HT-29 (cell line): ENCODE measurements around the gene ZNF143. TPM values are rescaled to one million over a fixed set of nuclear protein-coding genes. Genes with fewer than 3 reads are reported as not detected.
"Not testable (repeated sequence)": the region's sequence is repeated elsewhere in the genome, so short reads cannot be mapped to it uniquely, and the experiment has no call there.

Experiments
- DNase-seq: peaks from one replicate; pipeline ENCODE4 v3.0.0-alpha.2; 2015; ENCODE audit warnings: low spot score
- total RNA-seq: library from RNA; depleted of rRNA; stranded (reverse); fragments of >200 nt; shearing (Covaris generic); gene quantifications from 2 replicates; pipeline ENCODE4 v1.2.3, GENCODE V29; 2014; rRNA removed

The ZNF143 gene
- total RNA-seq = 21.1 and 26.7 TPM in 2 replicates

GRCh38 chr11:9460322-9461062 is at the start of gene ZNF143:
Gene ZNF143 (plus strand): TSS chr11:9461012. CDS start chr11:9471309, 10,297 bp downstream.
- peak; percentile 100 for DNase-seq

DNA sequence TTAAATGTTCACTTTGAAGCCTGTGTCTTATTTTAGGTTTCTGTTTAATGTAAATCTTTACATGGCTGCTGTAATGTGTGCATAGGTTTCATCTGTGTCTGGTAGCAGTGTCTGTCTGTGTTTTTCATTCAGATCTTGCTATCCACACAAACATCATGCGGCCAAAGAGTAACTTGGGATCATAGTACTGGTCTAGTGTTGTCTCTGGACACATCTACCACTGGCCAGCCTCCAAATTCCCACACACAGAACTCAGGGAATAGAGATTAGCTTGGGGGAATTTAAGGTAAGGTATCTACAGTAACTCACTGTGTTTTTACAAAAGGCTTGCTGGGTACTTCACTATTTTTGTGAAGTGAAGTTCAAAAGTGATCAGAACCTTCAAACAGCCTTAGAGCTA is 32.1 kb upstream of the ZNF143 start:
- no peak for DNase-seq

GRCh38 chr11:9438611-9439010 is 22.2 kb upstream of the ZNF143 start:
- no peak for DNase-seq

GRCh38 chr11:9446230-9446629 is 14.6 kb upstream of the ZNF143 start:
- DNase-seq = no peak

DNA sequence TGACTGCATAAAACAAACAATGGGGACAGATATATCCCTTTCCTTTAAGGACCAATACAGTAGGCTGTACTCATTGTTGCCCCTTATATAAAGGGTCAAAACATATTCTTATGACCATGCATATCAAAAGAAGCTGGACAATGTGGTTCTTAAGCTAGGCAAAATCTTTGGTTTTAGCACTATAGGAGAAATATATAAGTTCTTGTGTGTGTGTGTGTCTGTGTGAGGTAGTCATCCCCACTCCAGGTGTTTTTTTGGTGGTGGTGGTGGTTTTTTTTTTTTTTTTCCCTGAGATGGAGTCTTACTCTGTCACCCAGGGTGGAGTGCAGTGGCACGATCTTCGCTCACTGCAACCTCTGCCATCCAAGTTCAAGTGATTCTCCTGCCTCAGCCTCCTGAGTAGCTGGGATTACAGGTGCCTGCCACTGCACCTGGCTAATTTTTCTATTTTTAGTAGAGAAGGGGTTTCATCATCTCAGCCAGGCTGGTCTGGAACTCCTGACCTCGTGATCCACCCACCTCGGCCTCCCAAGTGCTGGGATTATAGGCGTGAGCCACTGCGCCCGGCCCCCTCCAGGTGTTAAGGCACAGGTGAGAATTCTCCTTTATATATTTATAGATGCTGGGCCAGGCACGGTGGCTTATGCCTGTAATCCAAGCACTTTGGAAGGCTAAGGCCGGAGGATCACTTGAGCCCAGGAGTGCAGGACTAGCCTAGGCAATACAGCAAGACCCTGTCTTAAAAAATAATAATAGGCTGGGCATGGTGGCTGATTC is 12.0 kb upstream of the ZNF143 start:
- DNase-seq = no peak

DNA sequence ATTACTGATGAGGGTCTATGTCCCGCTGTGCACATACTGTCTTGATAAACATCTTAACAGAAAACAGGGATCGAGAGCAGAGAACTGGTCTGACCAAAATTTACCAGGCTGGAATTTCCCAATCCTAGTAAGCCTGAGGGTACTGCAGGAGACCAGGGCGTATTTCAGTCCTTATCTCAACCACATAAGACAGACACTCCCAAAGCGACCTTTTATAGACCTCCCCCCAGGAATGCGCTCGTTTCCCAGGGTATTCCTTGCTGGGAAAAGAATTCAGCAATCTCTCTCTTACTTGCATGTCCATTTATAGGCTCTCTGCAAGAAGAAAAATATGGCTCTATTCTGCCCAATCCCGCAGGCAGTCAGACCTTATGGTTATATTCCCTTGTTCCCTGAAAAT is 8.8 kb upstream of the ZNF143 start:
- not testable (repeated sequence) for DNase-seq

DNA sequence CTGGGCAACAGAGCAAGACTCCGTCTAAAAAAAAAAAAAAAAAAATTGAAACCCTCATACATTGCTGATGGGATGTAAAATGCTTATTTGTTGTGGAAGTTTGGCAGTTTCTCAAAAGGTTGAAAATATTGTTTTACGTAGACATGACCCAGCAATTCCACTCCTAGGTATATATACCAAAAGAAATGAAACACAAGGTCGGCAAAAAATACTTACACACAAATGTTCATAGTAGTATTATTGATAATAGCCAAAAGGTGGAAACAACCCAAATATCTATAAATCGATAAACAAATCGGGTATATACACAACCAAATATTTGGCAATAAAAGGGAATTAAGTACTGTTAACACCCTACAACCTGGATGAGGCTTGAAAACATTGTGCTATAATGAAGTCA is 5.1 kb upstream of the ZNF143 start:
- no peak for DNase-seq

GRCh38 chr11:9459667-9460321 is 1.0 kb upstream of the ZNF143 start:
- peak; percentile 63 for DNase-seq

DNA sequence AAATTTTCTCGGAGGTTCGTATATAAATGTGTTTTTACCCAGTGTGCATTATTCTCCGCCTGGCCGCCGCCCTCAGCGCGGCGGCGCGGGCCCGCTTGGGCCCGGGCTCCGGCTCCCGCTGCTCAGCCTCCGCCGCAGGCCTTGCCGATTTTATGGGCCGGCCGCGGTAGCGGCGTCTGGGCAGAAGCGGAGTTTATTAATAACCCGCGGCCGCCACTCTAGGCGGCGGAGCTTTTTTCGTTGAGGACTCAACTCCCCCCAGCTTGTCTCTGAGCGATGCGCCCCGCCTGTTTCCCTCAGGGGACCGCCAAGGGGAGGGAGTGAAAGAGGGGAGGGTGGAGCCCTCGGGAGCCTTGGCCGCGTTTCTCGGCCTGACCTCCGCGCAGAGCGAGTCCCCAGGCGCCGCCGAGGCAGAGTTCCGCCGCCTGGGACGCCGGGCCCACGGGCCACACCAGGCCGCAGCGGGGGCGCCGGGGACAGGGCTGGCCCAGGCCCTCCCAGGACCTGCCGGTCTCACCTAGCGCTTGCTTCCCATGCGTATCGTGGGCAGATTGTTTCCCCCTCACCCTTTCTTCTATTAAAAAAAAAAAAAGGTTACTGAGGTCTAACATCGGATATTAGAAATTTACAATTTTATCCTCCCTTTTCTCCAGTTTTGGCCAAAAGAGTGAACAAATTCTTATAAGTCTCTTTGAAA is 399 bp downstream of the ZNF143 start:
- DNase-seq = peak; percentile 92

DNA sequence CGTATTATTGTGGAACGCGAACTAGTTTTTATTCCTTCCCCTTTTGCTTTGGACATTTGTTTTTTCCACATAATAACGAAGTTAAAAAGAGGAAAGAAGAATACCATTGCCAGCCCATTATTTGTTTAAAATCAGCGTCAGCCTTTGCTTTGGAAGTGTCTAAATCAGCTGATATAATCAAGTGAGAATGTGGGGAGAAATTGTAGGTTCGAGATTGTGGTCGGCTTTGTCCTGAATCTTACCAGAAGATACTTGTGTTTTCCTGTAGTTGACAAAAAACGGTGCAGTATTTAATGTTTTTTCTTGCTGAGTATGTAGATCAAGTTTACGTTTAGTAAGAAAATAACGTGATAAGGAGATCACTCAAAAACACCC is 935 bp downstream of the ZNF143 start:
- DNase-seq = peak; percentile 68

GRCh38 chr11:9462172-9462799 is 1.5 kb downstream of the ZNF143 start:
- DNase-seq = no peak

DNA sequence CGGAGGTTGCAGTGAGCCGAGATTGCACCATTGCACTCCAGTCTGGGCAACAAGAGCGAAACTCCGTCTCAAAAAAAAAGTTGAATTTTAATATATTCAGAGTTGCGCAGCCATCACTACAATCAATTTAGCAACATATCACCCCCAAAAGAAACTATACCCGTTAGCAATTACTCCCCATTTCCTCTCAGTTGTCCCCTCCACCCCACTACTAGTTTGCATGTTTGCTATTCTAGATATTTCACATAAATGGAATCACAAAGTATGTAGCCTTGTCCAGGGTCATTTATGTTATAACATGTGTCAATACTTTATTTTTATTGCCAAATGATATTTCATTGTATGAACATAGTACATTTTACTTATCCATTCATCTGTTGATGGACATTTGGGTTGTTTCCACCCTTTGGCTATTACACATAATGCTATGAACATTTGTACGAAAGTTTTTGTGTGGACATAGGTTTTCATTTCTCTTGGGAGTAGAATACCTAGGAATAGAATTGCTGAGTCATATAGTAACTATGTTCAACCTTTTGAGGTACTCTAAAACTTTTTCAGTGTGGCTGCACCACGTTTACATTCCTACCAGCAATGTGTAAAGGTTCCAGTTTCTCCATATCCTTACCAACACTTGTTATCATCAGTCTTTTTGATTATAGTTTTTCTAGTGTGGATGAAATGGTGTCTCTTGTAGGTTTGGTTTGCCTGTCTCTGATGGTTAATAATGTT is 2.2 kb downstream of the ZNF143 start:
- peak; percentile 36 for DNase-seq

DNA sequence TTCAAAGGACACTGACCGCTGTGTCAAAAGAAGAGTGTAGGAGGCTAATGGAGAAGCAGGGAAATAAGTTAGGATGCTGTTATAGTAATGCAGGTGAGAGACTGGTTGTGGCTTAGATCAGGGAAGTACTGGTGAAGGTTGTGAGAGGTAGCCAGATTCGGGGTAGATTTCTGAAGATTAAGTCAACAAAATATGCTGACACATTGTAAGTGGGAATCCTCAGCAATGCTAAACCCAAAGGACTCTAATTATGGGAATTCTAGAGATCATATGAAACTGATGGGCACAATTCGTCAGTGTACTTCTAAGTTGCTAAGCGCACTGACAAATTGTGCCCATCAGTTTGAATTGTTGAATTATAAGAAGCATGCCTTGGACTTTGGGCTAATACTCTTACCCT is 10.0 kb downstream of the ZNF143 start:
- no peak for DNase-seq

- DNase-seq = no peak
Measured at GRCh38 chr11:9473408-9473807, 12.6 kb downstream of the ZNF143 start.

GRCh38 chr11:9479899-9480298 is 19.1 kb downstream of the ZNF143 start:
- no peak for DNase-seq

DNA sequence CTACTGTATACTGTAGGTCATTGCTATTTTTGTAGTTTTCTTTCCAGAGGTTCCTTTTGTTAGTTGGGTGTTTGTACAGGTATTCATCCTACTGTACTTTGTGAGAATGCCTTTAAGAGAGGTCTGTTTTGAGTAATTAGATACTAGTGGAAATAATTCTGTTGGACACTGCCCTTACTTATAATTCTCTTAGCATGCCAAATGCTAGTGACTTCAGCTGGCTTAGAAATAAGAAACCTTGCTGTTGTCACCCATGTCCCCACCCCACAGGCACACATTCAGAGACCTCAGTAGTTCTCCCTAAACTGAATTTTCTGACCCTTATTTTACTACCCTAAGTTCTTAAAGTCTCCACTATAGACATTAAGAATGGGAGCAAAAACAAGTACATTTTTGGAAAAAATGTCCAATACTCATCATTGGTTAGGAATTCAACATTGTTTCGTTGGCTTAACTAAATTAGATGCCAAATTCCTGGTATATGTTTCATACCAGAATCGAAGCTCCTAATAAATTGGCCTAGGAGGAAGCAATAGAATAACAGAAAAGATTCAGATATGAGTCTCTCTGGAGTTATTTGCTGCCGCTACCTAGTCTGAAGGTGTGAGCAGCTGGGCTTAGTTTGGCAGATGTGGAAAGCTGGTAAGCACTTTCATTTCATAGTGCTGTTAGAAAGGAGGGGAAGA is 28.4 kb downstream of the ZNF143 start:
- no peak for DNase-seq

- DNase-seq = no peak
Measured at GRCh38 chr11:9490376-9490775, 29.6 kb downstream of the ZNF143 start.

GRCh38 chr11:9493492-9493891 is 32.7 kb downstream of the ZNF143 start:
- no peak for DNase-seq

- DNase-seq = no peak
Measured at GRCh38 chr11:9494316-9494715, 33.5 kb downstream of the ZNF143 start.
